ENCODE data around the gene LY6G5B. TPM values are rescaled to one million over a fixed set of nuclear protein-coding genes. Genes with fewer than 3 reads are reported as not detected.

The LY6G5B gene
- total RNA-seq, 1 donor from 2014 or later = 22.0 TPM

- Mint-ChIP-seq H3K27me3 (no peaks in the 10 kb centered on the region), H3K9me3 (no peaks in the 10 kb centered on the region), H3K36me3 (peaks cover 13% of the 10 kb centered on the region), H3K4me3 (no peak overlapping the region), H3K27ac (no peak overlapping the region), H3K4me1 (ENCODE audit: unreplicated experiment) (peaks cover 7% of the 10 kb centered on the region)
- no peak for DNase-seq (ENCODE audit: extremely low spot score, unreplicated experiment)
- no peak for TF ChIP-seq CTCF (conservative IDR thresholded peaks at IDR 0.05)
These were observed 17.5 kb downstream of the LY6G5B start for GRCh38 chr6:31687321-31687720.

GRCh38 chr6:31687860-31688693 lies 18.3 kb downstream of the LY6G5B start:
- TF ChIP-seq CTCF (conservative IDR thresholded peaks at IDR 0.05) = no peak
- no peak overlapping the region for H3K27ac Mint-ChIP-seq
- peaks cover 6% of the 10 kb centered on the region for H3K4me1 Mint-ChIP-seq (ENCODE audit: unreplicated experiment)
- DNase-seq (ENCODE audit: extremely low spot score, unreplicated experiment) = no peak
- H3K27me3 Mint-ChIP-seq = no peaks in the 10 kb centered on the region
- H3K36me3 Mint-ChIP-seq = peaks cover 13% of the 10 kb centered on the region
- no peaks in the 10 kb centered on the region for H3K9me3 Mint-ChIP-seq
- H3K4me3 Mint-ChIP-seq = no peak overlapping the region

- H3K4me3 Mint-ChIP-seq = no peak overlapping the region
- peaks cover 13% of the 10 kb centered on the region for H3K36me3 Mint-ChIP-seq
- no peaks in the 10 kb centered on the region for H3K9me3 Mint-ChIP-seq
- H3K27me3 Mint-ChIP-seq = no peaks in the 10 kb centered on the region
- DNase-seq (ENCODE audit: extremely low spot score, unreplicated experiment) = no peak
- no peaks in the 10 kb centered on the region for H3K4me1 Mint-ChIP-seq (ENCODE audit: unreplicated experiment)
- peak overlapping the region; percentile 90 for H3K27ac Mint-ChIP-seq
- peak; percentile 57 for TF ChIP-seq CTCF (conservative IDR thresholded peaks at IDR 0.05)
These were observed 19.7 kb downstream of the LY6G5B start for GRCh38 chr6:31689249-31690110.

GRCh38 chr6:31690231-31691077 lies 20.7 kb downstream of the LY6G5B start:
- Mint-ChIP-seq H3K36me3 (peaks cover 13% of the 10 kb centered on the region), H3K4me3 (peak overlapping the region; percentile 31), H3K27me3 (no peaks in the 10 kb centered on the region), H3K27ac (peak overlapping the region; percentile 90), H3K9me3 (no peaks in the 10 kb centered on the region), H3K4me1 (ENCODE audit: unreplicated experiment) (no peaks in the 10 kb centered on the region)
- TF ChIP-seq CTCF (conservative IDR thresholded peaks at IDR 0.05) = no peak
- DNase-seq (ENCODE audit: extremely low spot score, unreplicated experiment) = no peak

- H3K36me3 Mint-ChIP-seq = peaks cover 12% of the 10 kb centered on the region
- H3K27ac Mint-ChIP-seq = no peak overlapping the region
- no peak for DNase-seq (ENCODE audit: extremely low spot score, unreplicated experiment)
These were observed 21.3 kb downstream of the LY6G5B start for GRCh38 chr6:31691078-31691463.

More at GRCh38 chr6:31691078-31691463, 21.3 kb downstream of the LY6G5B start:
- no peaks in the 10 kb centered on the region for H3K9me3 Mint-ChIP-seq
- H3K4me3 Mint-ChIP-seq = no peak overlapping the region
- no peak for TF ChIP-seq CTCF (conservative IDR thresholded peaks at IDR 0.05)
- no peaks in the 10 kb centered on the region for H3K27me3 Mint-ChIP-seq
- H3K4me1 Mint-ChIP-seq (ENCODE audit: unreplicated experiment) = no peaks in the 10 kb centered on the region

Data from type B pancreatic cell (in vitro differentiated cells).